Ishikawa (cell line): ENCODE measurements around the gene MATN1.

Source experiments
- CEBPB ChIP-seq: IDR thresholded peaks from 2 replicates; pipeline ENCODE4 v1.6.1; 2012
- CREB1 ChIP-seq: IDR thresholded peaks from 2 replicates; pipeline ENCODE4 v1.6.1; 2012; ENCODE audit warnings: low read depth
- EGR1 ChIP-seq: IDR thresholded peaks from 2 replicates; pipeline ENCODE4 v1.6.1; 2012
- EP300 ChIP-seq: IDR thresholded peaks from 2 replicates; pipeline ENCODE4 v1.6.1; 2012; ENCODE audit warnings: borderline replicate concordance
- FOXM1 ChIP-seq: IDR thresholded peaks from 2 replicates; pipeline ENCODE4 v1.6.1; 2012; ENCODE audit warnings: low read depth, borderline replicate concordance
- MAX ChIP-seq: IDR thresholded peaks from 2 replicates; pipeline ENCODE4 v1.6.1; 2012
- NFIC ChIP-seq: IDR thresholded peaks from 2 replicates; pipeline ENCODE4 v1.6.1; 2012
- RAD21 ChIP-seq: IDR thresholded peaks from 2 replicates; pipeline ENCODE4 v1.6.1; 2012; ENCODE audit warnings: low read depth
- REST ChIP-seq: IDR thresholded peaks from 2 replicates; pipeline ENCODE4 v1.6.1; 2012; ENCODE audit warnings: low read depth, mild to moderate bottlenecking
- TAF1 ChIP-seq: IDR thresholded peaks from 2 replicates; pipeline ENCODE4 v1.6.1; 2012; ENCODE audit warnings: low read depth, mild to moderate bottlenecking
- TCF12 ChIP-seq: IDR thresholded peaks from 2 replicates; pipeline ENCODE4 v1.6.1; 2012; ENCODE audit warnings: low read depth
- TEAD4 ChIP-seq: IDR thresholded peaks from 2 replicates; pipeline ENCODE4 v1.6.1; 2012
- USF1 ChIP-seq: IDR thresholded peaks from 2 replicates; pipeline ENCODE4 v1.6.1; 2012
- YY1 ChIP-seq: IDR thresholded peaks from 2 replicates; pipeline ENCODE4 v1.6.1; 2012; ENCODE audit warnings: low read depth
- ZBTB7A ChIP-seq: IDR thresholded peaks from 2 replicates; pipeline ENCODE4 v1.6.1; 2012; ENCODE audit warnings: low read depth

Gene MATN1

GRCh38 chr1:30723331-30723755, at the start of gene MATN1:
Gene MATN1 (minus strand): TSS chr1:30723585. CDS start chr1:30723551, 34 bp downstream.
- no peak for TF ChIP-seq TEAD4
- TF ChIP-seq FOXM1 = no peak
- no peak for TF ChIP-seq REST
- TF ChIP-seq TCF12 = no peak
- no peak for TF ChIP-seq MAX
- no peak for TF ChIP-seq ZBTB7A
- no peak for TF ChIP-seq YY1
- no peak for TF ChIP-seq EP300
- no peak for TF ChIP-seq TAF1
- TF ChIP-seq CEBPB = no peak
- no peak for TF ChIP-seq NFIC
- no peak for TF ChIP-seq USF1
- no peak for TF ChIP-seq EGR1
- no peak for TF ChIP-seq RAD21
- no peak for TF ChIP-seq CREB1

GRCh38 chr1:30771005-30771404, 47.6 kb upstream of the MATN1 start:
- no peak for TF ChIP-seq CREB1
- no peak for TF ChIP-seq RAD21
- TF ChIP-seq FOXM1 = no peak
- no peak for TF ChIP-seq TEAD4
- TF ChIP-seq TAF1 = no peak
- no peak for TF ChIP-seq ZBTB7A
- no peak for TF ChIP-seq TCF12
- no peak for TF ChIP-seq CEBPB
- no peak for TF ChIP-seq REST
- no peak for TF ChIP-seq YY1

DNA sequence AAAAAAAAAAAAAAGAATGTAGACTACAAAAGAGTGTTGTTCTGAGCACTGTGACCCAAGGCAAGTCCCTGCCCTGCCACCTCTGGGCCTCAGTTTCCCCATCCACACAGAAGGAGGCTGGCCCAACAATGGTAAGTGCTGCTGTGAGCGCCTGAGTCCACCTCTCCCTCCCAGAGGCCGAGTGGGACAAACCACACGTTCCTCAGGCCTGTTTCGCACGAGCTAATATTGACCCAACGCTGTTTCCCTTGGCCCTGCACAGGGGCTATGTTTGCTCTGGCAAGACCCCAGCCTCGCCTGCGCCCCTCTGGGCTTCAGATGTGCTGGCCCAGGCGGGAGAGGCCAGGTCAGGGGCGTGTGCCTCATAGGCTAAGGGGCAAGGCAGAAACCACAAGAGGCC, 46.8 kb upstream of the MATN1 start:
- TF ChIP-seq CEBPB (no peak), EGR1 (no peak), YY1 (no peak), NFIC (no peak), FOXM1 (no peak), ZBTB7A (no peak), TEAD4 (no peak), MAX (no peak)

GRCh38 chr1:30768830-30769718, 45.7 kb upstream of the MATN1 start:
- TF ChIP-seq TEAD4 (no peak), CREB1 (no peak), TAF1 (no peak), MAX (no peak), REST (no peak), CEBPB (no peak), EGR1 (no peak), NFIC (no peak), USF1 (no peak), FOXM1 (no peak), RAD21 (no peak), YY1 (no peak), ZBTB7A (no peak), TCF12 (no peak), EP300 (no peak)
